ENCODE data around the gene XRCC3.

DNA sequence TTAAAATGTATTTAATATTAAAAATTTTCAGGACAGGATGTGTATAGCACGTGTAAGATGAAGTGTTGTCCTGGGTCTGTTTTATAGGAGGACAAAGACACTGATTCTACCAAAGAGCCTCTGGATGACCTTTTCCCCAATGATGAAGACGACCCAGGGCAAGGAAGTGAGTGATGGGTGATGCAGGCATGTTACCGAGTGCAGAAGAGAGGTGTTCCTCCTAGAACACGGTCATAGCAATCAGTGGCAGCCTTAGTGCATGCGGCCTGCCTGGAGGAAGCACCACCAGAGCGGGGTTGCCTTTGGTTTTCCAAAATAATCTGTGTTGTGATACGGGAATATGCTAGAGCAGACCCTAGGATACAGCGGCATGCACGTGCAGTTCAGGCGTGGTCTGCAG is 53.2 kb downstream of the XRCC3 start:
- TF ChIP-seq, protein P1, sequence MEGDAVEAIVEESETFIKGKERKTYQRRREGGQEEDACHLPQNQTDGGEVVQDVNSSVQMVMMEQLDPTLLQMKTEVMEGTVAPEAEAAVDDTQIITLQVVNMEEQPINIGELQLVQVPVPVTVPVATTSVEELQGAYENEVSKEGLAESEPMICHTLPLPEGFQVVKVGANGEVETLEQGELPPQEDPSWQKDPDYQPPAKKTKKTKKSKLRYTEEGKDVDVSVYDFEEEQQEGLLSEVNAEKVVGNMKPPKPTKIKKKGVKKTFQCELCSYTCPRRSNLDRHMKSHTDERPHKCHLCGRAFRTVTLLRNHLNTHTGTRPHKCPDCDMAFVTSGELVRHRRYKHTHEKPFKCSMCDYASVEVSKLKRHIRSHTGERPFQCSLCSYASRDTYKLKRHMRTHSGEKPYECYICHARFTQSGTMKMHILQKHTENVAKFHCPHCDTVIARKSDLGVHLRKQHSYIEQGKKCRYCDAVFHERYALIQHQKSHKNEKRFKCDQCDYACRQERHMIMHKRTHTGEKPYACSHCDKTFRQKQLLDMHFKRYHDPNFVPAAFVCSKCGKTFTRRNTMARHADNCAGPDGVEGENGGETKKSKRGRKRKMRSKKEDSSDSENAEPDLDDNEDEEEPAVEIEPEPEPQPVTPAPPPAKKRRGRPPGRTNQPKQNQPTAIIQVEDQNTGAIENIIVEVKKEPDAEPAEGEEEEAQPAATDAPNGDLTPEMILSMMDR (IDR thresholded peaks at IDR 0.05): no peak
- TF ChIP-seq POLR2A (IDR thresholded peaks at IDR 0.05): no peak
- no peak for TF ChIP-seq EP300 (IDR thresholded peaks at IDR 0.05)
